Tibial nerve (tissue), 4 donors: ENCODE results near the gene EPB41. TPM values are rescaled to one million over a fixed set of nuclear protein-coding genes. Genes with fewer than 3 reads are reported as not detected.
"Not testable (repeated sequence)": the region's sequence is repeated elsewhere in the genome, so short reads cannot be mapped to it uniquely, and the experiment has no call there.

ENCODE experiments used
- DNase-seq, 2 donors: peaks; one replicate each; pipeline ENCODE4 v3.0.0-alpha.2; 2019; ENCODE audit warnings: low spot score in 2 of 2
- H3K27ac ChIP-seq, 4 donors: fragments of 200-600 bp; sonication (generic) in 3 of 4; one replicate each; pipeline ENCODE4 v1.5.1; 2017 to 2019; ENCODE audit warnings: mild to moderate bottlenecking in 1 of 4
- H3K27me3 ChIP-seq, 2 donors: fragments of 200-600 bp; sonication (generic) in 1 of 2; one replicate each; pipeline versions ENCODE4 v1.5.1 to v1.6.0; 2017 to 2019
- H3K36me3 ChIP-seq, 3 donors: fragments of 200-600 bp; sonication (generic); one replicate each; pipeline ENCODE4 v1.5.1; 2018 to 2019
- H3K4me1 ChIP-seq, 4 donors: fragments of 200-600 bp; sonication (generic) in 3 of 4; one replicate each; pipeline ENCODE4 v1.5.1; 2017 to 2019
- H3K4me3 ChIP-seq, 4 donors: fragments of 200-600 bp; sonication (generic) in 3 of 4; one replicate each; pipeline ENCODE4 v1.5.1; 2017 to 2019; ENCODE audit warnings: mild to moderate bottlenecking in 1 of 4, moderate library complexity in 1 of 4
- H3K9me3 ChIP-seq, 4 donors: fragments of 200-600 bp; sonication (generic) in 3 of 4; one replicate each; pipeline ENCODE4 v1.5.1; 2017 to 2019
- CTCF ChIP-seq, 5 experiments: fragments of 200-600 bp in 3 of 5; fragments of 450-650 bp in 2 of 5; sonication (generic) in 3 of 5; IDR thresholded peaks; one replicate each; pipeline ENCODE4 v1.5.1; 2016 to 2019; ENCODE audit warnings: antibody characterized with exemption in 5 of 5, mild to moderate bottlenecking in 3 of 5, moderate library complexity in 2 of 5
- EP300 ChIP-seq, 2 donors: sonication (generic); formaldehyde crosslinking; IDR thresholded peaks; one replicate each; pipeline ENCODE4 v1.6.1; 2017; ENCODE audit warnings: antibody characterized with exemption in 2 of 2, mild to moderate bottlenecking in 1 of 2
- POLR2A ChIP-seq, 2 donors: fragments of 450-650 bp; IDR thresholded peaks; one replicate each; pipeline ENCODE4 v1.6.1; 2017; ENCODE audit warnings: antibody characterized with exemption in 2 of 2, mild to moderate bottlenecking in 2 of 2, moderate library complexity in 2 of 2
- WGBS, 2 donors: methylation state at CpG; one replicate each; pipeline ENCODE4 v1.1.5; 2018; 5-methylcytosine and 5-hydroxymethylcytosine counted together
- total RNA-seq, 4 donors: library from RNA; depleted of rRNA; stranded (reverse); fragments of >200 nt; gene quantifications; one replicate each; pipeline ENCODE4 v1.1.0, GENCODE V29; 2016

EPB41 gene
- total RNA-seq, 4 donors from 2014 or later, result 13.9 to 22.1 (median 16.0) TPM

DNA sequence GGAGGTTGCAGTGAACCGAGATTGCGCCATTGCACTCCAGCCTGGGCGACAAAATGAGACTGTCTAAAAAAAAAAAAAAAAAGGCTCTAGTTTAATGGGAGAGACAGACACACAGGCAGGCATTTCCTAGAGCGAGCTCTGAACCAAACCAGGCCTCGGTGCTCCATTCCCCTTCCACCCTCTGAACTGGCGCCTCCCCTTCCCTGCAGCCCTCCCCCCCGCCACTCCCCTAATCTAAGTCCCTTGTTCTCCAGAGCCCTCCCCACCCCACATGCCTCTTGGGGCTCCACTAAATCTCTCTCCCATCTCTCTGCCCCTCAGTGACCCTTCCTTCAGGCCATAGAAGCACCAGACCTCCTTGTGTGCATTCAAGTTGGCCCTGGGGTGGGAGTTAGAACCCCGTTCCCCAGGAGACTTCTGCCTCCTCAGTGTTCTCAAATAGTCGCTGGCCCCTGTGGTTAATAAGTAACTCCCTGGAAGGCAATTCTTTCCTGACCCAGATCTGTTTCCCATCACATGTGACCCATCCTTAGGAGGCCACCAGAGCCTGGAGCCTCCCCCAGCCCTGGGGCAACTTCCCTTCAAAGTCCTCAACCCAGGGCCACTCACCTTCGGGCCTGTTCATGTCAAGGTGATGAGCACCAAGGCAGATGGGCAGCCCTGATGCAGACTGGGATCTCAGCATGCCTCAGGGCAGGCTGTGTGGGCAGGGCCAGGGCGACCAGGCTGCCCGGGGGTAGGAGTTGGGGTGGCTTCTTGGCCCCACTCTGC lies 42.6 kb upstream of the EPB41 start:
- no peaks in the 10 kb centered on the region for H3K9me3 ChIP-seq
- H3K27ac ChIP-seq, result no peak overlapping the region
- no peak overlapping the region for H3K4me3 ChIP-seq
- no peaks in the 10 kb centered on the region for H3K36me3 ChIP-seq
- DNase-seq, result no peak
- peaks cover 0 to 16% of the 10 kb centered on the region in 2 donors for H3K27me3 ChIP-seq
- no peaks in the 10 kb centered on the region for H3K4me1 ChIP-seq
- no peak for TF ChIP-seq EP300 (IDR thresholded peaks at IDR 0.05)
- TF ChIP-seq POLR2A (IDR thresholded peaks at IDR 0.05), result no peak
- no peak for TF ChIP-seq CTCF (IDR thresholded peaks at IDR 0.05)
- WGBS, 2 donors, result 80 to 81% methylated on average over 10 to 12 of the region's 12 CpGs

GRCh38 chr1:28875134-28875533 lies 39.2 kb upstream of the EPB41 start:
- 70 to 75% methylated on average over 5 of the region's 5 CpGs for WGBS, 2 donors

DNA sequence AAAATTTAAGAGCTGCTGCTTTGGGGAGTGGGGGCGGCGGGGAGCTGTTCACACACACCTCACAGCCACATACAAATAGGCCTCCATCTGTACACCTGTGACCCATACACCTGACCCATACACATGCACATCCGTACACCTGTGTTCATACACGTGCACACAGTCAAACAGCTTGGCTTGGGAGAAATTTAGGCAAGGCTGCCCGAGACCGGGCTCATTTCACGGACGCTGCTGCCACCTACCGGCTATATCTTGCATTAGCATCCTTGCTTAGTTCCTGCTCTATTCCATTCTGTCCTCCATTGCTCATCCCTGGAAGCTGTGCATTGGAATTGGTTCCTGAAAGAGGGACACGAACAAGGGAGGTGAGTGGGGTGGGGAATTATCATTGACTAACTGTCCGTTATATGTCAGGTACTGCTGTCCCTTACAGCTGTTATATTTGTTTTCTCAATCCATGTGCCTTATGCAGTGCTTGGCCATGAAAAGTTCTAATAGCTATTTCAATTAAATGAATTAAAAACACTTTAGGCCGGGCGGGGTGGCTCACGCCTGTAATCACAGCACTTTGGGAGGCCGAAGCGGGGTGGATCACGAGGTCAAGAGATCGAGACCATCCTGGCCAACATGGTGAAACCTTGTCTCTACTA lies 37.1 kb upstream of the EPB41 start:
- H3K36me3 ChIP-seq, result no peaks in the 10 kb centered on the region
- peak; percentile 47 to 75 for DNase-seq

More at GRCh38 chr1:28875134-28875533, 39.2 kb upstream of the EPB41 start:
- H3K4me1 ChIP-seq, H3K4me3 ChIP-seq, H3K9me3 ChIP-seq, DNase-seq, H3K36me3 ChIP-seq, H3K27ac ChIP-seq, H3K27me3 ChIP-seq: not testable (repeated sequence)

GRCh38 chr1:28878796-28879195 lies 35.6 kb upstream of the EPB41 start:
- 80 to 89% methylated on average over 4 of the region's 4 CpGs for WGBS, 2 donors
- DNase-seq, result no peak
- no peaks in the 10 kb centered on the region for H3K9me3 ChIP-seq
- no peak overlapping the region for H3K4me3 ChIP-seq
- no peak overlapping the region for H3K27ac ChIP-seq
- TF ChIP-seq CTCF (IDR thresholded peaks at IDR 0.05) (no peak), POLR2A (IDR thresholded peaks at IDR 0.05) (no peak), EP300 (IDR thresholded peaks at IDR 0.05) (no peak)
- H3K4me1 ChIP-seq, result peaks cover 0 to 7% (median 0%) of the 10 kb centered on the region in 4 donors
- H3K27me3 ChIP-seq, result peaks cover 0 to 10% of the 10 kb centered on the region in 2 donors
- no peaks in the 10 kb centered on the region for H3K36me3 ChIP-seq

More for the DNA sequence above, 37.1 kb upstream of the EPB41 start:
- Histone ChIP-seq H3K27me3 (peaks cover 0 to 10% of the 10 kb centered on the region in 2 donors), H3K27ac (no peak overlapping the region), H3K4me3 (no peak overlapping the region), H3K9me3 (no peaks in the 10 kb centered on the region), H3K4me1 (peaks cover 0 to 6% (median 0%) of the 10 kb centered on the region in 4 donors)
- WGBS, 2 donors, result 23 to 27% methylated on average over 18 of the region's 18 CpGs
- TF ChIP-seq CTCF (IDR thresholded peaks at IDR 0.05) (peak; percentile 85 to 89 (median 89)), POLR2A (IDR thresholded peaks at IDR 0.05) (no peak)

DNA sequence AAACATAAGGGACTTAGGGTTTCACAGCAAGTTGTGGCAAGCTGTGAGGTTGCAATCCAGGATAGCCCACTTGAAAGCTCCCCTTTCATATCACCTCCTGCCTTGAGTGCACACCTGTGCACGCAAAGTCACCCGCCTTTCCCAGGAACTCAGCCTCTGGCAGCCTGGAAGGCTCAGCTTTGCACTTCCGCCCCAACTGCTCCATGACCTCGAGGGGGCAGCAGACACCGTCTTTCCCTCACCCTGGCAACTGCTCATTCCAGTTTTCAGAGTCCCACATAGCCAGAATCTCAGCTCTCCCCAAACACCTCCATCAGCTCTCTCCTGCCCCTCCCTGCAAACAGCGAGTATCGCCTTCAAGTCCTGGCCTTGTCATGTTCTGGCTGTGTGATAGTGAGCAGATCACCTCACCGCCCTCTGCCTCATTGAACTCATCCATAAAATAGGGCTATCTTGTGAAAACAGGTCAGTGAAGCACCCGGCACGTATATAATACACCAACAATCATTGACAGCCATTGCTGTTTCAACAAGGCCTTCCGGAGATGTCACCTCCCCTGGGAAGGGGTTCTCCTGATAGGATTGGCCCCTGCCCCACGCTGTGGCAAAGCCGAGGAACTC lies 32.2 kb upstream of the EPB41 start:
- H3K4me3 ChIP-seq, result no peak overlapping the region
- 34 to 40% methylated on average over 11 to 13 of the region's 13 CpGs for WGBS, 2 donors
- TF ChIP-seq POLR2A (IDR thresholded peaks at IDR 0.05) (no peak), EP300 (IDR thresholded peaks at IDR 0.05) (peak in 1 of 2 donors; percentile 45), CTCF (IDR thresholded peaks at IDR 0.05) (peak; percentile 76 to 95 (median 88))
- peaks cover 0 to 7% of the 10 kb centered on the region in 2 donors for H3K27me3 ChIP-seq
- DNase-seq, result peak; percentile 60 to 83
- no peaks in the 10 kb centered on the region for H3K36me3 ChIP-seq
- no peak overlapping the region for H3K27ac ChIP-seq
- peaks cover 0 to 27% (median 13%) of the 10 kb centered on the region in 4 donors for H3K4me1 ChIP-seq
- no peaks in the 10 kb centered on the region for H3K9me3 ChIP-seq
